ENCODE results near the gene POP4.
A peak's percentile ranks its signal among the peaks of the same experiment; 100 is the strongest.
"Not testable (repeated sequence)": the region's sequence is repeated elsewhere in the genome, so short reads cannot be mapped to it uniquely, and the experiment has no call there.

The POP4 gene, protein sequence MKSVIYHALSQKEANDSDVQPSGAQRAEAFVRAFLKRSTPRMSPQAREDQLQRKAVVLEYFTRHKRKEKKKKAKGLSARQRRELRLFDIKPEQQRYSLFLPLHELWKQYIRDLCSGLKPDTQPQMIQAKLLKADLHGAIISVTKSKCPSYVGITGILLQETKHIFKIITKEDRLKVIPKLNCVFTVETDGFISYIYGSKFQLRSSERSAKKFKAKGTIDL

DNA sequence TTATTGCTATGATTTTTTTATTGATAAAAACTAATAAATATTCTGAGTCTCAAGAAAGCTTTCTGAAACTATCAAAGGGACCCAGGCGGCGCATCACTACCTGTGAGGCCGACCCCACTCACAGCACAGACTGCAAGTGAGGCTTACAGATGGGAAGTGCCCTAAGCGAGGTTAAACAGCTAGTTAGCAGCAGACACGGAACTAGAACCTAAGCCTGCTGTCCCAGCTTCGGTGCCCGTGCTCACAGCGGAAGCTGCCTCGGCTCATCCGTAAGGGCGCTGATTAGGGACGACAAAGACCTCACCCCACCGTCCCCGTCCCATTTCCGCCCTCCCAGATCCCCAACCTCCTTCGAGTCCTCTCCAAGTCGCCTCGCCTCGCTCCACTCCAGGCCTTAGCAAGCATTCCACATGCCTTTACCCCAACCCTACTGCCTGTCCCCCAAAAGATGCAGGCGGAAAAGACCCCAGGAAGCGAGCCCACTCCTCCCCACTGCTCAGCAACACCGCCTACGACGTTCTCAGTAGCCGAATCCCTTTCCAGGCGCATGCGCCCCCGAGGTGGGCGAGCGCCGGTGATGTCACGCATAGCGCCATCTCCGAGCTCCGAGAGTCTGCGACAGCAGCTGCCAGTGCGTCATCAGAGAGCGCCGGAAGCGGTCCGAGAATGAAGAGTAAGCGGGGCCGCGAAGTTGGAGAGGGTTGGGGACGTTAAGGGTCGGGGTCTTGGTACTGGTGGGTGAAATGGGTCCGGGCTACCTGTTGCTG is at the start of gene POP4:
Gene POP4, plus strand, starts transcription at position 631 of the 767 bp plus-strand sequence. Its CDS starts 36 bp downstream, at position 667.
- DNase-seq (ENCODE audit: low read depth in 2 of 2), result peak; percentile 96 to 98

DNA sequence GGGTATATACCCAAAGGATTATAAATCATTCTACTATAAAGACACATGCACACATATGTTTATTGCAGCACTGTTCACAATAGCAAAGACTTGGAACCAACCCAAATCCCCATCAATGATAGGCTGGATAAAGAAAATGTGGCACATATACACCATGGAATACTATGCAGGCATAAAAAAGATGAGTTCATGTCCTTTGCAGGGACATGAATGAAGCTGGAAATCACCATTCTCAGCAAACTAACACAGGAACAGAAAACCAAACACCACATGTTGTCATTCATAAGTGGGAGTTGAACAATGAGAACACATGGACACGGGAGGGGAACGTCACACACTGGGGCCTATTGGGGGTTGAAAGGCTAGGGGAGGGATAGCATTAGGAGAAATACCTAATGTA is 47.0 kb upstream of the POP4 start:
- not testable (repeated sequence) for DNase-seq (ENCODE audit: low read depth in 2 of 2)

DNA sequence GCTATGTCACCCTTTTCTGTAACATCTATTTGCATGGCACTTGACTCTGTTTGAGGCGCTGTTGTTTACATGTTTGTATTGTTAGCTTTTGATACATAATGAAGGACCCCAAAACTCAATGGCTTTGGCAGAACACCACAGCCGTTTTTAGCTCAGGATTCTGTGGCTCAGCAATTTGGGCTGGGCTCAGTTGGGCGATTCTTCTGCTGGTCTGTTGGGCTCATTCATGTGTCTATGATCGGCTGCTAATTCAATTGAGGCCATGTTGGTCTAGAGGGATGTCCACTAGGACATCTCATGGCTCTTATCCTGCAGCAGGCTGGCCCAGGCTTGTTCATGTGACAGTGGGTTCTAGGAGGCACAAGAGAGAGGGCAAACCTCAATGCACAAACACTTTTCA is 46.3 kb upstream of the POP4 start:
- no peak for DNase-seq (ENCODE audit: low read depth in 2 of 2)

DNA sequence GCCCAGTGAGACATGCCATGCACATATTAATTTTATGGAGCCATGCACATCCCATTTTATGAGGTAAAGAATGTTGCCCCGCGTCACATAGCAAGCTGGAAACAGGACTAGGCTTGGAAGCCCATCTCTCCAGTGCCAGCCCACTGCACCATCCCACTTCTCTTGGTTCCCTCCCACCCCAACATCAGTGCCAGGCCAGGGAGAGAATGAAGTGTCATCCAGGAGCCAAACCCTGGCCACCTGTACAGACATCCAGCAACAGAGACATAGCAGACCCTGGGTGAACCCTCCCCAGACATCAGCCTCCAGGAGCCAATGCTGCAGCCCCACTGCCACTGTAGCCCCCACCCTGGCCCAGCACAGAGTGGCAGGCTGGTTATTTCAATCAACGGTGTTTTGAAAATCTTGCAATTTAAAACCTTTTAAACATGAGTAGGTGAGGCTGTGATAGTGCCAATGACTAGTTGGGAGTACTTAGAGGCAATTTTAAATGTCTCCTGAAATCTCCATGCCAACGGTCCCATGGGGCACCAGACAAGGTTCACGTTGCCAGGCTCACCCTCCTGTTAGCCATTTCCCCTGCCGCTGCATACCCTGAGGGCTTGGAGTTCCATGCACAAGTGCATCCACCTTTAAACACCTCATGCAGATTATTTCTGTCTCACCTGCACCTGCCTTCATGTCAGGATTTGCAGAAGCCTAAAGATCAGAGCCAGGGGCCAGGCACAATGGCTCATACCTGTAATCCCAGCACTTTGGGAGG is 45.6 kb upstream of the POP4 start:
- no peak for DNase-seq (ENCODE audit: low read depth in 2 of 2)

DNA sequence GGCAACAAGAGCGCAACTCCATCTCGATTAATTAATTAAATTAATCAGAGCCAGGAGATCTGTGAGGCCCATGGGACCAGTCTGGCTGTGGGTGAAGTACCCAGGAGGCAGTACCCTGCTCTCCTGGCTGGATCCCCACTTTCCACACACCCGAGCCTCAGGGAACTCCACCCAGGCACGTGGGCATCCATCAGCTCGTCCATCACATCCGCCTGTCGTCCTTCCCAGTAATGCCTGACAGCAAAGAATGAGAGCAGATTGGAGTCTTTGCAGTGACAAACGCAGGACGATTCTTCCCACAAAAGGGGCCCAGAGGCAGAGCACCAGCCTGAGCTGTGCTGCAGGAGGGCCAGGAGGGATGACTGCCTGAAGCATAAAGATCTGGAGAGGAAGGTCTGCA is 44.5 kb upstream of the POP4 start:
- DNase-seq (ENCODE audit: low read depth in 2 of 2), result no peak

DNA sequence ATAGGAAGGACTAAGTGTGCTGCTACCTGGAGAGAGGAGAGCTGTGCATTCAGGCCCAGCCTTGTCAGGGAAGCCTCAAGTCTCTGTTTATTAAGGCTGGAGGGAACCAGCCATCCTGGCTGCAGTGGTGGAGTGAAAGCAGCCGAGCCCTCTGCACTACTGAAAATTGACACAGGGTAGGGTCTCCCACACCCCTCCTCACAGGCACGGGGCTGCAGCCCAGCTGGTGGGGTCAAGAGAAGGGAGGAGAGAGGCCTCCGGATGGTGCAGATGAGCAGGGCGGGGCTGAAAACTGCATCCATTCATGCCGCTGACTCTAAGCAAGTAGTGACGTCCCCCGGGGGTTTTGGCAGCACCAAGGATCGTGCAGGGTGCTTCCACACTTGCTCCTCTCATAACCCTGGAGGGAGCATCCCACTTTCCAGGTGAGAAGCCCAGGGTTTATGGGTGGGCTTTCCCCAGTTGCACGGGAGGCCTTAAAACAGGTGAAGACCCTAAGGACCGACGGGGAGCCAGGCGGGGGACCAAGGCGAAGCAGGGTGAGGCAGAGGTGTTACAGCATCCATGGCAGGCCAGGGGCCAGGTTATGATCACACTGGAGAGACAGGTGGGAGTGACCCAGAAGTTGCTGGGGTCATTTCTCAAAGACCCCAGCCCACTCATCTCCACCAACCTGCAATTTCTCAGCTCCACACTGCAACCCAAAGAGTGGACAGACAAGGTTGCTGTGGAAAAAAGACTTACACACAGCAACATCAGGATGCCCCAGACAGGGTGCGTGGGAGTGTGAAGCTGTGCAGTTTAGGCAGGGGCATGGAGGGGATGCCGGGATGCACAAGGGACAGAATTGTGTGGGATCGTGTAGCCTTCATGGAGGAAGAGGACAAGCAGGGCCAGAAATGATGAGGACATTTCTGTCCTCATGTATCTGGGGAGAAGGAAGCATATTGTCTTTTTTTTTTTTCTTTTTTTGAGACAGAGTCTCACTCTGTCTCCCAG is 43.5 kb upstream of the POP4 start:
- DNase-seq (ENCODE audit: low read depth in 2 of 2), result no peak

DNA sequence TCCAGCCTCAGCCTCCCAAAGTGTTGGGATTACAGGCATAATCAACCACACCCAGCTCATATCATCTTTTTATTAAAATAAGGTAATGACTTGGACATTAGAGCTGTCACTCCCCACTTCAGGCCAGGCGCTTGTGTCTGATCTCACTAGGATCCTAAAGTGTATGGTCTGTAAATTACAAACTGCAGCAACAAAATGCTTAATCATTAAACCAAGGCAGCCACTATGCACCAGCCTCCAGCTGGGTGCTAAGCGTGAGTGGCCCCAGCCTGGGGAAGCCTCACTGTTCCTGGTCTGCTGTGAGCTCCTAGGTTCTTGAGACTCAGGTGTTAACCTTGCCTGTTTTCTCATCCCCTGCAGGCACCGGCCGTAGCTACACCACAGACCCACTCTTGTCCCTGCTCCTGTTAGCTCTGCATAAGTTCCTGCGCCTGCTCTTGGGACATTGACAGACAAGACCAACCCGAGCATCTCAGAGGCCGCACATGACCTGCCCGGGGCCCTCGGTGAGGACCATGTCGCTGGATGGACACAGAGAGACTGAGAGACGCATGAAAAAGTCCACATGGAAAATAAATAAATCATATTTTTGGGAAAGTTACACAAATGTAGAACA is 42.5 kb upstream of the POP4 start:
- no peak for DNase-seq (ENCODE audit: low read depth in 2 of 2)

DNA sequence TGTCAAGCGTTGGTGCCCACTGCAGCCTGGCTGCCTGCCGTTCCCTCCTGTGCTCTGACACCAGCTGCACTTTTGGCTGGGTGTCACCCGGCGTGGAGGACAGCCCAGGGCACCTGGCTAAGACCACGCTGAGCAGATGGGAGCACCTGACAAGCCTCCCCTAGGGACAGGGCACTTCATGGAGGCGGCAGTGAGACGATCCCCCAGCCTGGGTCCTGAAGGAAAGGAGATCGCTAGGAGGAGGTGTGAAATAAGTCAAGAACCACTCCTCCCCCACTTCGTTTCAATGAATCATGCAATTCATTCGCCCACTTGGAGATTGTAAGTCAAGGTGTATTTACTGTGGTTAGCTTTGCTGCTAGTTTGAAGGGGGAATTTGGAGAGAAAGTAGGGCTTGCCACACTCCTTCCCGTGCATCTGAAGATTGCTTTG is 41.5 kb upstream of the POP4 start:
- DNase-seq (ENCODE audit: low read depth in 2 of 2), result no peak

DNA sequence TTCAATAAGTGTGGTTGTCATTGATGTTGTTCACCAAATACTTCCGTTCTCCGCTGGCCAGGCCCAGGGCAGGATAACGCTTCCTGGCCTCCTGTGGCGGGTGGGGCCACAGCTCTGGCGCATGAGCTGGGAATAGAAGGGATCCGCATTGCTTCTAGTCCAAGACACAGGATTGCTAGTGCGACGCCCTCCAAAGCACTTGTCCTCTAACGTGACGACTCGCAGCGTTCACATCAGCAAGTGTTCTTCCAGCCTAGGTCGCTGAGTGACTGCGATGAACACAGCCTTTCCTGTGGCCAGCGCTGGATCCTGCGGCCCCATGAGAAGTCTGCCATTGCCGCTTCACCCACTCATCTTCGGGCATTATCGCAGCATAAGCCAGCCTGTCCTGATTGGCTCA is 40.9 kb upstream of the POP4 start:
- no peak for DNase-seq (ENCODE audit: low read depth in 2 of 2)

DNA sequence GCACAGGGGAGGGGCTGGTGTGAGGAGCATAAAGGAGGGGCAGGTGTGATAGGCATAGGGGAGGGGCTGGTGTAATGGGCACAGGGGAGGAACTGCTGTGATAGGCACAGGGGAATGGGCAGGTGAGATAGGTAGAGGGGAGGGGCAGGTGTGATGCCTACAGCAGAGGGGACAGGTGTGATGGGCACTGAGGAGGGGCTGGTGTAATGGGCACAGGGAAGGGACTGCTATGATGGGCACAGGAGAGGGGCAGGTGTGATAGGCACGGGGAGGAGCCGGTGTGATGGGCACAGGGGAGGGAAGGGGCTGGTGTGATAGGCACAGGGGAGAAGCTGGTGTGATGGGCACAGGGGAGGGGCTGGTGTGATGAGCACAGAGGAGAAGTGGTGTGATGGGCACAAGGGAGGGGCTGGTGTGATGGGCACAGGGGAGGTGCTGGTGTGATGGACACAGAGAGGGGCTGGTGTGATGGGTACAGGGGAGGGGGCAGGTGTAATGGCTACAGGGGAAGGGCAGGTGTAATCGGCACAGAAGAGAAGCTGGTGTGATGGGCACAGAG is 39.5 kb upstream of the POP4 start:
- no peak for DNase-seq (ENCODE audit: low read depth in 2 of 2)

DNA sequence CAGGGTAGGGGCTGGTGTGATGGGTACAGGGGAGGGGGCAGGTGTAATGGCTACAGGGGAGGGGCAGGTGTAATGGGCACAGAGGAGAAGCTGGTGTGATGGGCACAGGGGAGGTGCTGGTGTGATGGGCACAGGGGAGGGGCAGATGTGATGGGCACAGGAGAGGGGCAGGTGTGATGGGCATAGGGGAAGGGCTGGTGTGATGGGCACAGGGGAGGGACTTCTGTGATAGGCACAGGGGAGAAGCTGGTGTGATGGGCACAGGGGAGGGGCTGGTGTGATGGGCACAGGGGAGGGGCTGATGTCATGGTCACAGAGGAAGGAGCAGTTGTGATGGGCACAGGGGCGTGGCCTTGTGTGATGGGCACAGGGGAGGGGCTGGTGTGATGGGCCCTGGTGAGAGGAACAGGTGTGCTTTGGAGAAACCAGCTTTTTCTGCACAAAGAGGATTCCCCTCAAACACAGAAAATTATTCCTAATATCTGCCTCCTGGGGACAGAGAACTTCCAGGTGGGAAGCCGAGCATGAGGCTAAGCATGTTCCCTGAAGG is 38.6 kb upstream of the POP4 start:
- no peak for DNase-seq (ENCODE audit: low read depth in 2 of 2)

DNA sequence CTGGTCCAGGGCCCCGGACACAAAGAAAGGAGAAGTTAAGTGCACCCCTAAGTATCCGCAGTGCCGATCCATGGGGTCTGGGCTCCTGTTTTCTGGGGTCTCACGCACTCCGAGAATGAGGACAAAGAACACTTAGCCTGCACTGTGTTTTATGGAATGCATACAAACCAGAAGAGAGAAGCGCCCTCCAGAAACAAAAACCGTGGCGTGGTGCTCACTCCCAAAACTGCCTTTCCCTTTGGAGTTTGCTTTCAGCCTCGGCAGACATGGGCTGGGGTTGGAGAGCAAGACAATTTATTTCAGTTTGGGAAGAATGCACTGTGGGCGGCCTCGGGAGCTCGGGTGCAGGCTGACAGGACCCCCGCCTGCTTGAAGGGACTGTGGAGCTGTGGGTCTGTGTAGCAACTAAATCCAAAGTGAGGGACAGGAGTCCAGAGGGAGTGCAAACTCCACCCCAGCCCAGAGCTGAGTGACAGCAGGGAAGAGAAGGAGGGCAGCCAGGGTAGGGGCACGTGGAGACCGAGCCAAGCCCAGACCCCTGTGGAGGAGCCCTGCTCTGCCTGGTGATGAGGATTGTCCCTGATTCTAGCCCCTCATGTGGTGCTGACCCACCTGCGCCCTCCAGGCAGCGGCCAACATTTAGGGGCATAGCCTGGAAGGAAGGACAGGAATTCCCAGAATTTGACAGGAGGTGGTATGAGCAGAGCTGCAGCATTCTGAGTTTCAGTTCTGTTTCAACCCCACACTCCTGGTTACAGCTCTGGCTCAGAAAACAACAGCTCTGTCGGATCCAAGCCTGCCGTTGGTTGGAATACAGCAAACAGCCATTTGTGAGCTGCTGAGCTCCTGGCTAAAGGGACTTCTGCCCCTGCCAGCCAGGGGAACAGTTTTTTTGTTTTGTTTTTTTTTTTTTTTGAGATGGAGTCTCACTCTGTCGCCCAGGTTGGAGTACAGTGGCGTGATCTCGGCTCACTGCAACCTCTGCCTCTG is 37.8 kb upstream of the POP4 start:
- DNase-seq (ENCODE audit: low read depth in 2 of 2), result no peak

DNA sequence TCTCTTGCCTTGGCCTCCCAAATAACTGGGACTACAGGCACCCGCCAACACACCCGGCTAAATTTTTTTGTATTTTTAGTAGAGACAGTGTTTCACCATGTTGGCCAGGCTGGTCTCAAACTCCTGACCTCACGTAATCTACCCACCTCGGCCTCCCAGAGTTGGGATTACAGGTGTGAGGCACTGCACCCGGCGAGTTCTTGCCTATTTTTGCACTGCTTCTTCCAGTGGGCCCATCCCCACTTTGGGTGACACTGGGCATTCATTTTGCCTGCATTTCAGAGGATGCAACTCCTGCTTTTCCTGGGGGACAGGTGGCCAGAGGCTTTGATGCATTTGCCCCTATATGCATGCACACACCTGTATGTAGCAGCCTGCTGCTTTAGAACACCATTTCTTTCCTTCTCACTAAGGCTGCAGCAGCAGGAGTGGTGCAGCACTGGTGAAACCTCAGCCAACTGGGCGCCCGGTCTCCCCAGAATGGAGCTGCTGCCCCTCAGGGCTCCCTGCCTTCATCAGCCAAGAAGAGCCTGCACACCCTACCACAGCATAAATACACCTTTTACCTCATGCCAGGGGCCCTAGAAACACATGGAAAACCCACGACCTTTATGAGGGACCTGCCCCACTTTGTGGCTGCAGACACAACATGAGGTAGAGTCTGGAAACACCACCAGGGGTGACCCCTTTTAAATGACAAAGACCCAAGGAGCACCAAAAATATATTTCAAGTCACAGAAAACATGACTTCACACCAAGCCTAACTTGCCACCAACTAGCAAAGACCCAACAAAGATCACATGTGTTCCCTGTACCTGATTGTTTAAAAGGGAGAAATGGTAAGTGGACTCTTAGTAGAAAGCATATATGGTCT is 36.8 kb upstream of the POP4 start:
- DNase-seq (ENCODE audit: low read depth in 2 of 2), result no peak

DNA sequence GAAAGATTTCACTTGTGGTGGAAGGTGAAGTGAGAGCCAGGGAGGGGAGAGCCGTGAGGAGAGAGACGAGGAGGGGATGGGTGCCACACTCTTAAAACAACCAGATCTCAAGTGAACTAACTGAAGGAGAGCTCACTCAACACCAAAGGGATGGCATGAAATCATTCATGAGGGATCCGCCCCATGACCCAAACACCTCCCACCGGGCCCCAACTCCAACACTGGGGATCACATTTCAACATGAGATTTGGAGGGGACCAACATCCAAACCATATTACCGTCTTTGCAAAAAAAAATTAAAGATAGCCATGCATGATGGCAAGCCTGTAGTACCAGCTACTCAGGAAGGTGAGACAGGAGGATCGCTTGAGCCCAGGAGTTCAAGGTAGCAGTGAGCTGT is 34.9 kb upstream of the POP4 start:
- DNase-seq (ENCODE audit: low read depth in 2 of 2), result no peak

DNA sequence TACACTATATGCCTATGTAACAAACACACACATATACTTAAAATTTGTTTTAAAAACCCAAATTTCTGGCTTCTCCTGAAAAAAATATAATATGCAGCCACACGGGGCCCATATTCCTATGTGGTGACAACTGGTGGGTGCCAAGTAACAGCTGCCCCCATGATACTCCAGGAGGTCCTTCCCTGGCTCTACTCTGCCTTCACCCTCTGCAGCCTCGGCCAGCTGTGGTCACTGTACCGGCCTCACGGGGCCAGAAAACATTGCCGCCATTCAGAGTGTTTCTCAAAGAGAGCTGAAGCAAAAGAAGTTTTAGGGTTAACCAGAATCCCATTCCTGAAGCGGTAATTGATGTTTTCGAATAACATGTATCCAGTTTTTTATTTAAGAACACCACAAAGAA is 32.6 kb upstream of the POP4 start:
- no peak for DNase-seq (ENCODE audit: low read depth in 2 of 2)

DNA sequence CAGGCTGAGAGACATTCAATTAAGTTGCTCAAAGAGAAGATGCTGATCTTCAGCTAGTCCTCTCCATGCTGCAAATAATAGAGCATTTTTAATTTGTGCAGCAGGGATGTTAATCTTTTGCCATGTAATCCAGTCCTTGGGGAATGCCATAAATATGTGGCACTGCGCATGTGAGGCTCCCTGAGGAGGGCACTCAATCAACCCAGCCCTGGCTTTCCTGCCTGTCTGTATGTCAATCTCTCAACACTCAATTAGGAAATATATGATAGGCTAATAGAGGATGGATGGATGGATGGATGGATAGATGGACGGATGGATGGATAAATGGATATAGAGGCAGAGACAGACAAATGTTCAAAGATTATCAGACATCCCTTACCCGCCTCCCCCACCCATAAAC is 31.6 kb upstream of the POP4 start:
- no peak for DNase-seq (ENCODE audit: low read depth in 2 of 2)

DNA sequence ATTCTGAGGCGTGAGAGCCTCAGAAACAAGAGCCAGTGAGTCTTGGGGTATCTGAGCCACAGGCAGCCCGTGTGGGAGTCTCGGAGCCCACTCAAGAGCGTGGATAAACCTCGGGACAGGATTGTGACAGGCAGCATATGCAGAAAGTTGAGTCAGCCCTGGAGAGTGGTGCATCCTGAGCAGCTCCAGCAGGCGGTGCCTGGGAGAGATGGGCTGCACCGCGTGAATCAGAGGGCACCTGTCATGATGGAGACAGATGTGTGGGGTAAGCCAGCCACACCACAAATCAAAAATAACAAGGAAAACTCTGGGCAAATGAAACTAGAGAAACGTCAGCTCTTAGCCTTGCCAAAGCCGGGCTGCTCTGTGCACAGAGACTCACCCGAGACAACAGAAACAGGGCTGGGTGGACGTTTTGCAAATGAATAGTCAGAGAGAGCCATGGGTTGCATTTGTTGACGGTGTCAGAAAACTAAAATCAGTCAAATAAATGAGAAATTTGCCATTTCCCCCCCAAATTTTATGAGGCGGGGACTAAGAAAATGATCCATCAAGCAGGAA is 30.0 kb upstream of the POP4 start:
- DNase-seq (ENCODE audit: low read depth in 2 of 2), result no peak

Data from stimulated activated CD8-positive, alpha-beta memory T cell treated with anti-CD3 and anti-CD28 coated beads, Interleukin-2, amount 100 ng/mL, for 1 hour (primary cell).